AG04449 (cell line): ENCODE results near the gene PRKAG3.

Experiments used
- CTCF ChIA-PET: fragments of 350-600 bp; formaldehyde crosslinking; extraction: SDS; loops from one replicate; lab custom pipeline; 2021; ENCODE audit warnings: antibody characterized with exemption; lab: Yijun Ruan, JAX
- POLR2A ChIA-PET: fragments of 400-600, 350-600 bp; formaldehyde crosslinking; extraction: SDS; loops from one replicate; lab custom pipeline; 2020; ENCODE audit warnings: antibody characterized with exemption, inconsistent platforms; lab: Yijun Ruan, JAX
- DNase-seq: peaks from one replicate; pipeline ENCODE4 v3.0.0-alpha.2; 2010; ENCODE audit warnings: low read depth, low spot score
- H3K4me3 ChIP-seq: 2 replicates; pipeline ENCODE4 v1.5.1; 2011; ENCODE audit warnings: low read depth, mild to moderate bottlenecking, control low read depth, low read length
- CTCF ChIP-seq: IDR thresholded peaks from one replicate; pipeline ENCODE4 v1.5.1; 2011; ENCODE audit warnings: mild to moderate bottlenecking, moderate library complexity, low read length, control low read depth, inconsistent platforms; ENCODE audit not compliant: insufficient read depth; ENCODE audit errors: missing control alignments

PRKAG3 gene

DNA sequence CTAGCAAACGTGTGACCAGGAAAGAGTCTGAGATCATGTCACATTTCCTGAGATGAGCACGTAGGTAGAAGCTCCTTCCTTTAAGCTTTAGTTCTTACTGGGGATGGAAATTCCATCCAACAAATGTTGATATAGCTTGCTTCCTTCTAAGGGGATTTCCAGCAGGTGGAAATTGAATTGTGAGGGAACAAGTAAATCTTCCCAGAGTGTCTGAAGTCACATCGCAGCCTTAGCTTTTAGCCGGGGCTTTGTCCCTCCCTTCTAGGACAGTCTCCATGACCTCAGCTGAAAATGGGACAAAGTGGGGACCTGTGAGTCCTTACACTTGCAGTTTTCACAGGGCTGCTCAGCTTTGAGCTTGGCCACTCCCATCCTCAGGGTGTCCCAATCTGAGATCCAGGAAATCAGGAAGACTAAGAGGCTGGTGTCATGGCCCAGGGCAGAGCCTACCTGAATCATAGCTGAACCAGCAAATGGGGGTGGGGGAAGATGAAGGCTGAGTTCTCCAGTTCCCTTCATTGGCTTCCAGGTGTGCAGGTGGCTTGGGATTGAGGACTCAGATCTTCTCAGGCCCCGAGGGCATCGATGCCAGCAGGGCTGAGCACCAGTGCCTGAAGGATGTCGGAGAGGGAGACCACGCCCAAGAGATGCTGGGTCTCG is 8.3 kb downstream of the PRKAG3 start:
- CTCF ChIA-PET: interaction anchor here (2.6 kb wide), 1 partner anchor 24 kb away, joined by 7 read pairs; no protein-coding TSS in a partner anchor
- no peak for DNase-seq
- TF ChIP-seq CTCF: no peak
- no peak overlapping the region for H3K4me3 ChIP-seq
- POLR2A ChIA-PET: no interaction called here

GRCh38 chr2:218822622-218823021 is 9.0 kb downstream of the PRKAG3 start:
- CTCF ChIA-PET: interaction anchor here (2.6 kb wide), 1 partner anchor 25 kb away, joined by 7 read pairs; no protein-coding TSS in a partner anchor
- POLR2A ChIA-PET: no interaction called here
- H3K4me3 ChIP-seq: no peak overlapping the region
- DNase-seq: no peak
- no peak for TF ChIP-seq CTCF

GRCh38 chr2:218821605-218822211 is 9.9 kb downstream of the PRKAG3 start:
- CTCF ChIA-PET: interaction anchor here (1.2 kb wide), 1 partner anchor 55 kb away, joined by 3 read pairs; no protein-coding TSS in a partner anchor
- TF ChIP-seq CTCF: no peak
- no peak overlapping the region for H3K4me3 ChIP-seq
- DNase-seq: no peak
- POLR2A ChIA-PET: no interaction called here

GRCh38 chr2:218820746-218821369 is 10.7 kb downstream of the PRKAG3 start:
- no peak for DNase-seq
- no peak for TF ChIP-seq CTCF
- ChIA-PET POLR2A (interaction anchor here (0.7 kb wide), 1 partner anchor 14 kb away, joined by 3 read pairs; no protein-coding TSS in a partner anchor), CTCF (interaction anchor here (0.7 to 1.2 kb wide), 3 partner anchors 16 to 56 kb away, joined by 3 to 4 read pairs (median 3); no protein-coding TSS in a partner anchor)
- no peak overlapping the region for H3K4me3 ChIP-seq

DNA sequence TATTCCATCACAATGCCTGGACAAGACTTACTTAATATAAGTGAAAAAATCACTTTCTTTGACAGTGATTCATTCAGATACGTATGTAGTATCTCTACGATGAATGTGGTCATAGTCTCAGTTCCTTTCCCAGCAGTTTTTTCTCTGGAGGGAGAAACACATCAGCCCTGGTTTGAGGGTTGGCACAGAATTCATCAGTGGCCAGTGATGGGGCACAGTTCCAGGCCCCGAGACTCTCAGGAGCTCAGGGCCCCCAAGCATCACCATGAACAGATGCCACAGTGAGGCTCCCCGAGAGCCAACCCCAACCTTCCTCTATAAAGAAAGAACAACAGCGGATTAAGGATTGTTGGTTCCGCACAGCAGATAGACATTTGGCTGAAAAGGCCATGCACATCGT is 12.5 kb downstream of the PRKAG3 start:
- no peak for TF ChIP-seq CTCF
- CTCF ChIA-PET: no interaction called here
- no peak overlapping the region for H3K4me3 ChIP-seq
- POLR2A ChIA-PET: no interaction called here
- no peak for DNase-seq

DNA sequence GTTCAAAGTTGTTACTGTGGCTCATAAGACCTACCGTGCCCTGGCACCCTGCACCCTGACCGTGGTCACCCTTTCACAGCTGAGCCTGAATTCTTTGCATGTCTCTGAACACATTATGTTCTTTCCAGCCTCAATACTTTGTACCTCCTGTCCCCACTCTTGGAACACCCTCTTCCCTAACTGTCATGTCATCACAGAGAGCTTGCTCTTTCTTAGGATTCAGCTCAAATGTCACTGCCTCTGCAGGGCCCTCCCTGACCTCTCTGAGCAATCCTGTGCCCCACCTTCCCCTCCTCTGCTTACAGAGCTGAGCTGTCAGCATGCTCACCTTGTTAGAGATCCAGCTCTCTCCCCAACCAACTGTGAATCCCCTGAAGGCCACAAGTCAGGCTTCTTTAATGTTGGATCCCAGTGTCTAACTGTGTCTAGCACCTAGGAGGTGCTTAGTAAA is 15.0 kb downstream of the PRKAG3 start:
- no peak overlapping the region for H3K4me3 ChIP-seq
- CTCF ChIA-PET: interaction anchor here (0.9 to 2.5 kb wide), 4 partner anchors 31 to 256 kb away, joined by 3 to 13 read pairs (median 4); partner anchors contain the start of genes BCS1L and ZNF142
- POLR2A ChIA-PET: no interaction called here
- DNase-seq: no peak
- no peak for TF ChIP-seq CTCF
